K562 (cell line): ENCODE measurements around the gene MAN2B1. TPM values are rescaled to one million over a fixed set of nuclear protein-coding genes. Genes with fewer than 3 reads are reported as not detected.

Experiments
- BCOR ChIP-seq: fragments of 450-650 bp; IDR thresholded peaks from 2 replicates; pipeline ENCODE4 v1.6.1; 2016
- C11orf30 ChIP-seq: fragments of 450-650 bp; IDR thresholded peaks from 2 replicates; pipeline ENCODE4 v1.6.1; 2016; ENCODE audit warnings: low read depth, mild to moderate bottlenecking
- CEBPB ChIP-seq: fragments of 450-650 bp; IDR thresholded peaks from 2 replicates; pipeline ENCODE4 v1.6.1; 2016; ENCODE audit warnings: missing genetic modification characterization, missing compliant biosample characterization
- CSDE1 ChIP-seq, 2 experiments: fragments of 450-650 bp; IDR thresholded peaks; 2 replicates each; pipeline ENCODE4 v1.6.1; 2016; ENCODE audit warnings: mild to moderate bottlenecking in 1 of 2
- MAZ ChIP-seq, 2 experiments: fragments of 450-650 bp in 1 of 2; sonication (generic) in 1 of 2; formaldehyde crosslinking; IDR thresholded peaks in 1 of 2; conservative IDR thresholded peaks in 1 of 2; 2 replicates each; pipeline versions ENCODE4 v1.4.0 to v1.5.0; 2020; ENCODE audit warnings: mild to moderate bottlenecking in 1 of 2, missing genetic modification reagents in 1 of 2
- SUPT5H ChIP-seq: fragments of 450-650 bp; IDR thresholded peaks from 2 replicates; pipeline ENCODE4 v1.6.1; 2016
- TAF15 ChIP-seq: fragments of 200-400 bp; formaldehyde crosslinking; IDR thresholded peaks from 2 replicates; pipeline ENCODE4 v1.6.1; 2017; ENCODE audit warnings: mild to moderate bottlenecking, low read depth, low read length, moderate library complexity
- polyA plus RNA-seq, 8 experiments: library from polyadenylated mRNA; depleted of rRNA in 4 of 8; stranded (reverse) in 5 of 8; unstranded in 3 of 8; fragments of >200 nt; fragmentation: Nextera tagmentation in 2 of 8; fragmentation: Illumina TruSeq in 1 of 8; extraction: Ambion mirVana in 2 of 8; extraction: Trizol in 1 of 8; gene quantifications; 2 replicates each; pipeline versions ENCODE4 v1.2.1 to v1.2.3, GENCODE V29; 2011 to 2014; ENCODE audit warnings: inconsistent platforms in 1 of 8, missing spikeins in 1 of 8
- total RNA-seq, 7 experiments: library from RNA; depleted of rRNA in 6 of 7; stranded (reverse); fragments of >200 nt in 6 of 7; fragmentation: Illumina TruSeq in 2 of 7; extraction: Trizol in 2 of 7; gene quantifications; 2 replicates each; pipeline versions ENCODE4 v1.2.1 to v1.2.3, GENCODE V29; 2011 to 2021; ENCODE audit warnings: low replicate concordance in 1 of 7
- TF ChIP-seq, protein P1 (sequence below), 2 experiments: fragments of 450-650 bp in 1 of 2; sonication (generic) in 1 of 2; formaldehyde crosslinking in 1 of 2; IDR thresholded peaks; 2 replicates each; pipeline versions ENCODE4 v1.7.1 to v1.9.0; 2016 to 2022; ENCODE audit warnings: inconsistent platforms in 1 of 2, mild to moderate bottlenecking in 1 of 2, missing genetic modification reagents in 1 of 2
- TF ChIP-seq, protein P2 (sequence below): fragments of 450-650 bp; IDR thresholded peaks from 2 replicates; pipeline ENCODE4 v1.6.1; 2016; ENCODE audit warnings: antibody characterized with exemption
- TF ChIP-seq, protein P3 (sequence below): fragments of 250-450 bp; sonication (Bioruptor Pico); IDR thresholded peaks from 2 replicates; pipeline ENCODE4 v1.4.0; 2020; ENCODE audit warnings: mild to moderate bottlenecking, moderate library complexity

MAN2B1 gene
- total and polyA plus RNA-seq, 9 of the 15 experiments (the other 6 are each of a cell fraction or from before 2014, with no cell fraction given), result 0.59 to 33.8 (median 11.4) TPM

DNA sequence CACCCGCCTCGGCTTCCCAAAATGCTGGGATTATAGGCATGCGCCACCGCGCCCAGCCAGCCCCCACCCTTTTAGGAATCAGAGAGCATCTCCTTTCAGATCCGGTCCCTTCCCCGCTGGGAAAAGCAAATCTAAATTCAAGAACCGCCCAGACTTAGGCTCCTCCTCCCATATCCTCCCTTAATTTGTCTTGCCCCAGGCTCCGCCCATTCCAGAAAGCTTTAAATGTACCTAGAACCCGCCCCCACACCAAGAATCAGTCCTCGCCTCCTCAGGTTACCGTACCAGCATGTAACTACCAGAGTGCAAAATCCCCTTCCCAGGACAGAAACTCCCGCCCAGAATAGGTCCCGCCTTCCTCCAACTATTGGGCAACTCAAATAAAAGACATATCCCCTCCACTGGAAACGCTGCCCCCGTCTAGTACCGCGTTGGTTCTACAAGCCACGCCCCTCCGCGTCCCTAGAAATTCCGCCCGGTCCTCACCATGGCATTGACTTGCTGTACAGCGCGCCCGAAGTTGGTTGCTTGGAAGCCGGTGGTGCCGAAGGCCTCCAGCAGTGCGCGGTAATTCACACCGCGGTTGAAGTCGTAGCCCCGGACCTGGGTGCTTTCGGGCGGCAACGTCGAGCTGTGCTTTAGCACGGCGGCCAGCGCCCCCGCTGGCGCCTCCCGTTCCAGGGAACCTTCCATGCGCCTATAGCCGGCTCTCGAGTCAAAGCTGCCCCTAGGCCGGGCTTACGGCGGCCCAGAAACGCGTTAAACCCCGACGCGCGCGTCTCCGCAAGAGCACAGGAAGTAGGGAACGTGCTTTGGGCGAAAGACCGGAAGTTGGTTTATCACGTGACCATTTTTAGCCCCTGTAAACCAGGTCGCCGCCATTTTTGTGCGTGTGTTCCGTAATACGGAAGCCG is 14.8 kb upstream of the MAN2B1 start, which contains the start of gene DHPS (continued):
- TF ChIP-seq, protein P1, sequence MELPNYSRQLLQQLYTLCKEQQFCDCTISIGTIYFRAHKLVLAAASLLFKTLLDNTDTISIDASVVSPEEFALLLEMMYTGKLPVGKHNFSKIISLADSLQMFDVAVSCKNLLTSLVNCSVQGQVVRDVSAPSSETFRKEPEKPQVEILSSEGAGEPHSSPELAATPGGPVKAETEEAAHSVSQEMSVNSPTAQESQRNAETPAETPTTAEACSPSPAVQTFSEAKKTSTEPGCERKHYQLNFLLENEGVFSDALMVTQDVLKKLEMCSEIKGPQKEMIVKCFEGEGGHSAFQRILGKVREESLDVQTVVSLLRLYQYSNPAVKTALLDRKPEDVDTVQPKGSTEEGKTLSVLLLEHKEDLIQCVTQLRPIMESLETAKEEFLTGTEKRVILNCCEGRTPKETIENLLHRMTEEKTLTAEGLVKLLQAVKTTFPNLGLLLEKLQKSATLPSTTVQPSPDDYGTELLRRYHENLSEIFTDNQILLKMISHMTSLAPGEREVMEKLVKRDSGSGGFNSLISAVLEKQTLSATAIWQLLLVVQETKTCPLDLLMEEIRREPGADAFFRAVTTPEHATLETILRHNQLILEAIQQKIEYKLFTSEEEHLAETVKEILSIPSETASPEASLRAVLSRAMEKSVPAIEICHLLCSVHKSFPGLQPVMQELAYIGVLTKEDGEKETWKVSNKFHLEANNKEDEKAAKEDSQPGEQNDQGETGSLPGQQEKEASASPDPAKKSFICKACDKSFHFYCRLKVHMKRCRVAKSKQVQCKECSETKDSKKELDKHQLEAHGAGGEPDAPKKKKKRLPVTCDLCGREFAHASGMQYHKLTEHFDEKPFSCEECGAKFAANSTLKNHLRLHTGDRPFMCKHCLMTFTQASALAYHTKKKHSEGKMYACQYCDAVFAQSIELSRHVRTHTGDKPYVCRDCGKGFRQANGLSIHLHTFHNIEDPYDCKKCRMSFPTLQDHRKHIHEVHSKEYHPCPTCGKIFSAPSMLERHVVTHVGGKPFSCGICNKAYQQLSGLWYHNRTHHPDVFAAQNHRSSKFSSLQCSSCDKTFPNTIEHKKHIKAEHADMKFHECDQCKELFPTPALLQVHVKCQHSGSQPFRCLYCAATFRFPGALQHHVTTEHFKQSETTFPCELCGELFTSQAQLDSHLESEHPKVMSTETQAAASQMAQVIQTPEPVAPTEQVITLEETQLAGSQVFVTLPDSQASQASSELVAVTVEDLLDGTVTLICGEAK (IDR thresholded peaks at IDR 0.05), result peak; percentile 97
- TF ChIP-seq, protein P1 (CRISPR knock-in tag; IDR thresholded peaks at IDR 0.05), result no peak
- TF ChIP-seq CSDE1 (IDR thresholded peaks at IDR 0.05) (no peak), C11orf30 (peak; percentile 75), MAZ (CRISPR knock-in tag; conservative IDR thresholded peaks at IDR 0.05 in 1 of 2, IDR thresholded peaks at IDR 0.05 in 1 of 2) (peak; percentile 16 to 73), TAF15 (no peak), CEBPB (peak; percentile 97), SUPT5H (peak; percentile 91), BCOR (no peak)
- TF ChIP-seq, protein P2, sequence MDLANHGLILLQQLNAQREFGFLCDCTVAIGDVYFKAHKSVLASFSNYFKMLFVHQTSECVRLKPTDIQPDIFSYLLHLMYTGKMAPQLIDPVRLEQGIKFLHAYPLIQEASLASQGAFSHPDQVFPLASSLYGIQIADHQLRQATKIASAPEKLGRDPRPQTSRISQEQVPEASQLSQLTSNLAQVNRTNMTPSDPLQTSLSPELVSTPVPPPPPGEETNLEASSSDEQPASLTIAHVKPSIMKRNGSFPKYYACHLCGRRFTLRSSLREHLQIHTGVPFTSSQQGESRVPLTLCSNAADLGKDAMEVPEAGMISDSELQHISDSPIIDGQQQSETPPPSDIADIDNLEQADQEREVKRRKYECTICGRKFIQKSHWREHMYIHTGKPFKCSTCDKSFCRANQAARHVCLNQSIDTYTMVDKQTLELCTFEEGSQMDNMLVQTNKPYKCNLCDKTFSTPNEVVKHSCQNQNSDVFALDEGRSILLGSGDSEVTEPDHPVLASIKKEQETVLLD, result no peak
- TF ChIP-seq, protein P3, sequence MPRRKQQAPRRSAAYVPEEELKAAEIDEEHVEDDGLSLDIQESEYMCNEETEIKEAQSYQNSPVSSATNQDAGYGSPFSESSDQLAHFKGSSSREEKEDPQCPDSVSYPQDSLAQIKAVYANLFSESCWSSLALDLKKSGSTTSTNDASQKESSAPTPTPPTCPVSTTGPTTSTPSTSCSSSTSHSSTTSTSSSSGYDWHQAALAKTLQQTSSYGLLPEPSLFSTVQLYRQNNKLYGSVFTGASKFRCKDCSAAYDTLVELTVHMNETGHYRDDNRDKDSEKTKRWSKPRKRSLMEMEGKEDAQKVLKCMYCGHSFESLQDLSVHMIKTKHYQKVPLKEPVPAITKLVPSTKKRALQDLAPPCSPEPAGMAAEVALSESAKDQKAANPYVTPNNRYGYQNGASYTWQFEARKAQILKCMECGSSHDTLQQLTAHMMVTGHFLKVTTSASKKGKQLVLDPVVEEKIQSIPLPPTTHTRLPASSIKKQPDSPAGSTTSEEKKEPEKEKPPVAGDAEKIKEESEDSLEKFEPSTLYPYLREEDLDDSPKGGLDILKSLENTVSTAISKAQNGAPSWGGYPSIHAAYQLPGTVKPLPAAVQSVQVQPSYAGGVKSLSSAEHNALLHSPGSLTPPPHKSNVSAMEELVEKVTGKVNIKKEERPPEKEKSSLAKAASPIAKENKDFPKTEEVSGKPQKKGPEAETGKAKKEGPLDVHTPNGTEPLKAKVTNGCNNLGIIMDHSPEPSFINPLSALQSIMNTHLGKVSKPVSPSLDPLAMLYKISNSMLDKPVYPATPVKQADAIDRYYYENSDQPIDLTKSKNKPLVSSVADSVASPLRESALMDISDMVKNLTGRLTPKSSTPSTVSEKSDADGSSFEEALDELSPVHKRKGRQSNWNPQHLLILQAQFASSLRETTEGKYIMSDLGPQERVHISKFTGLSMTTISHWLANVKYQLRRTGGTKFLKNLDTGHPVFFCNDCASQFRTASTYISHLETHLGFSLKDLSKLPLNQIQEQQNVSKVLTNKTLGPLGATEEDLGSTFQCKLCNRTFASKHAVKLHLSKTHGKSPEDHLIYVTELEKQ (CRISPR knock-in tag), result no peak
